GM21717 (cell line): ENCODE data around the gene C6orf132.

Experiments used
- ATAC-seq: cut with Tn5 transposase; IDR thresholded peaks from one replicate; pipeline ENCODE4 v1.9.1; 2021; ENCODE audit warnings: mild to moderate bottlenecking, moderate library complexity; ENCODE audit not compliant: unreplicated experiment

The C6orf132 gene

DNA sequence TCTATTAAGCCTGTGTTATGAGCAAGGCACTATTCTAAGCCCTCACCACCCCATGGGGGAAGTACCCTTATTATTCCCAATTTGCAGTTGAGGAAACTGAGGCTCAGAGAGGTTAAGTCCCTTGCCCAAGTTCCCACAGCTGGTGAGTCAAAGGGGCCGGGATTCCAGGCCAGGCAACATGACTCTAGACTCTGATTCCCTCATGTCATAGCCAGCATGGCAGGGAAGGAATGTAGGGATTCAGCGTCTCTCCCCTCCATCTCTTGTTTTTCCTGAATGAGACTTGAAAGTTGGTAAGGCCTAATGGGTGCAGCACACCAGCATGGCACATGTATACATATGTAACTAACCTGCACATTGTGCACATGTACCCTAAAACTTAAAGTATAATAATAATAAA, 6.7 kb downstream of the C6orf132 start:
- no peak for ATAC-seq

DNA sequence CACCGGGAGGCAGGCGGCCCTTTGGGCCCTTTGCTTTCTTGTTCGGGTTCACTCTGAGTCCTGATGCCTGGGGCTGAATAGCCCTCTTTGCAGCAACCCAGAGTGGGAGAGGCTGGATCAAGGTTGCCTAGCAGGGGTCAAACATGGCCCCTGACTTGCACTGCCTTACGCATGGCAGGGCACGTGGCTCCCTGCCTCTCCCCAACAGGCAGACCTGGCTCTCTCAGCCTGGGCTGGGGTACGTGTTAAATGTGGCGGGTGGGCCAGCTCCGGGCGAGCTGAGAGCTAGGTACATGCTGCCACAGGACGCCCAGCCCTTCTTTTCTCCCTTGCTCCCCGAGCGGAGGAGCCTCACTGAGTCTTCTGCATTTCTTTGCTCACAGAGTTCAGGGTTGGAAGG, 7.3 kb downstream of the C6orf132 start:
- no peak for ATAC-seq

DNA sequence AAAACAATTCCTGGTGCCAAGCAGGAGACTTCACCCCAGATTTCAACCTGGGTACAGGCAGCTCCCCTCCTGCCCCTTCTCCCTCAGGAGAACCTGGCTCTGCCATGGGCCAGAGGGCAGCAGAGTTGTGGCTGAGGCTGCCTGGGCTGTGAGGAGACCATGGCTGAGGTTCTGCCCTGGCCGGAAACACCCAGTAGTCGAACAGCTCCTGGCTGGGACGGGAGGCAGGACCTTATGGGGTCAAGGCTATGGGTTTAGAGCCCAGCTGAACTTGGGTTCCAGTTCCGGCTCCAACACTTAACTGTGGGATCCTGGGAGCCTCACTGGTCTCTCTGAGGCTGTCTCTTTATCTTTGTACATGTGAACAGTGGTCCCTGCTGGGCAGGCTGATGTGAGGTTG, 8.5 kb downstream of the C6orf132 start:
- ATAC-seq: no peak

GRCh38 chr6:42131531-42131930, 10.9 kb downstream of the C6orf132 start:
- no peak for ATAC-seq

- no peak for ATAC-seq
Observed at GRCh38 chr6:42129360-42129676, 13.1 kb downstream of the C6orf132 start.

- no peak for ATAC-seq
Observed at GRCh38 chr6:42128460-42129359, 13.7 kb downstream of the C6orf132 start.

DNA sequence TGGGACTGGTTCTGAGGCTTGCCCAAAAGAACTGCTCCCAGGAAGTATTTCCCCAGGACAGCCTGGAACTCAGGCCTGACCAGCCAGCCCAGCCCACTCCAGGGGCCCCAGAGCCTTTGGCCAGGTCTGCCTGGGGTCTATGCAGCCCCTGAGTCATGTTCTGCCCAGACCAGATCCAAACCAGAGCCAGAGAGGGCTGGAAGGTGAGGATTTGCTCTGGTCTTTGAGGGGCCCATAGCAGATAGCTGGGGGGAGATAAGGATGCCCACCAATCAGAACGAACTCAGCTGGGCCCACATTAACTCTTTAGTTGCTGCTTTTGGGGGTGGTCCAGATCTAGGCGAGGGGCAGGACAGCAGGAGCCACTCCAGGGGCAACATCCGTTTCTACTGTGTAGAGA, 16.8 kb downstream of the C6orf132 start:
- no peak for ATAC-seq

DNA sequence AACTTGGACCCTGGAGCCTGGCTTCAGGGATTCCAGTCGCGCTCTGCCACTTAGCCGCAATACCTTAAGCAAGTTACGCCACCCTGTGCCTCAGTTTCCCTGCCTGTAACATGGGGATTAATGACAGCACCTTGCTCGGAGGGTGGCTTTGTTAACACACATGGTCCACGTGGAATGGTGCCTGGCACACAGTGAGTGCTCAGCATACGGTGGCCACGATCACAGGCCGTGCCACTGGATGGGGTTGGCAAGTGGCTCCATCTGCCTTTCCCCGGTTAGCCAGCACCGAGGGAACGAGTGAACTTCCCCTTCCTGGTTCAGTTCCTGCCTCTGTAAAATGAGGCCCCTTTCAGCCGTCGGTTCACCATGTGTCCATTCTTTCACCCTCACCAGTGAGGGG, 17.2 kb downstream of the C6orf132 start:
- no peak for ATAC-seq

GRCh38 chr6:42124223-42124836, 18.1 kb downstream of the C6orf132 start:
- no peak for ATAC-seq

GRCh38 chr6:42123379-42124103, 18.9 kb downstream of the C6orf132 start:
- ATAC-seq: no peak

DNA sequence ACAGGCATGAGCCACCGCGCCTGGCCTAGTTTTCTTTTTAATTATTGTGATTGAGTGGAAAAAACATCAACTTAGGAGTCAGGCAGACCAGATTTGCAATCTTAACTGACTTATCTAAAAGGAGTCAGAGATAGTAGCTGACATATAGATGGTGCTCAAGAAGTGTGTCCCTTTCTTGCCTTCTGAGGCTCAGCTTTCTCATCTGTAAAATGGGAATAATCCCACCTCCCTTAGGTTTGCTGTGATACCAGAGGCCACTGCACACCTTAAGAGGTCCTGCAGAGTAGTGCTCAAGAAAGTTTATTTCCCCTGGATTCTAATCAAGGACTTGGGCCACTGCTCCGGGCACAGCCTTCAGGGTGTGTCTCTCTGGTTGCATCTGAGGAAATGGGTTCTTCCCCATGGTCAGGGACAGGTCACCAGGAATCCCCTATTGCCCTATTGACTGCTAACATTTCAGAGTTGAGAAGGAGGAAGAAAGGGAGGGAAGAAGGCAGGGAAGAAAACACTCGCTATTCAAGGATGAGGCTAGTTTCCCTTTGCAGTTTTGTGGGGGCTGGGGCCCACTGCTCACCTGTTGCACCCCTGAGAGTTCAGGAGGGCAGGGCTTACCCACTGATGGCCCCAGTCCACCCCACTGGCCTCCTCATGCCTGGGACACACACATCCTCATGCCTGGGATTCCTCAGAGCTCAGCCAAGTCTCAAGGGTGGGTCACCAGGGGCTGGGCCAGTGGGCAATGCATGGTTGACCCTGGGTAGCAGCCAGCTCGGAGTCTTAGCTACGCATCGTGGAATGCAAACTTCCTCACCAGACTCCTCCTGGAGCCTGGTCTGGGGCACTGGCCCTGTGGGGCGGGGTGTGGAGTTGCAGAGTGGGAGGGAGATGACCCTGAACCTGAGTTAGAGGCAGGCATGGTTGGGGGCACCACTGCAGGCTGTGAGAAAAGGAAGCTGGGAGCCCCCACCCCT, 21.2 kb downstream of the C6orf132 start:
- ATAC-seq: no peak

GRCh38 chr6:42118162-42119001, 24.0 kb downstream of the C6orf132 start:
- ATAC-seq: no peak

- ATAC-seq: no peak
Observed at GRCh38 chr6:42117843-42118161, 24.6 kb downstream of the C6orf132 start.

- no peak for ATAC-seq
Observed at GRCh38 chr6:42113936-42114636, 28.3 kb downstream of the C6orf132 start.

GRCh38 chr6:42112351-42112750, 30.1 kb downstream of the C6orf132 start:
- ATAC-seq: no peak

DNA sequence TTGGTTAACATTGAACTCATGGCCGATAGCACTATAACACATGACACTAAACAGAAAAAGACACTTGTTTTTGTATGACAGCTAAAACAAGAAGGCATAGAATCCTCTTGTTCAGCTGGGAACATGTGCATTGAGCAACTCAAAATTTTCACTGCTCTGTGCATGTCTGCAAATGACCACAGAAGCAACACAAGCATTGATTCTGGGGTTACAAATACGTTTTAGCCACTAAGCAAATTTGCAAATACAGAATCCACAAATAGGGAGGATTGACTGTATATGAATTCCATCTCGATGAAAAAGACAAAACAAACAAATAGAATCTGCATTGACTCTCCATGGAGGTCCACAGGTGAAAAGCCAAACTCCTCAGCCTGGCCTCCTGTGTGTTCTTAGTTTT, 31.7 kb downstream of the C6orf132 start:
- no peak for ATAC-seq

GRCh38 chr6:42108071-42108470, 34.3 kb downstream of the C6orf132 start:
- no peak for ATAC-seq

DNA sequence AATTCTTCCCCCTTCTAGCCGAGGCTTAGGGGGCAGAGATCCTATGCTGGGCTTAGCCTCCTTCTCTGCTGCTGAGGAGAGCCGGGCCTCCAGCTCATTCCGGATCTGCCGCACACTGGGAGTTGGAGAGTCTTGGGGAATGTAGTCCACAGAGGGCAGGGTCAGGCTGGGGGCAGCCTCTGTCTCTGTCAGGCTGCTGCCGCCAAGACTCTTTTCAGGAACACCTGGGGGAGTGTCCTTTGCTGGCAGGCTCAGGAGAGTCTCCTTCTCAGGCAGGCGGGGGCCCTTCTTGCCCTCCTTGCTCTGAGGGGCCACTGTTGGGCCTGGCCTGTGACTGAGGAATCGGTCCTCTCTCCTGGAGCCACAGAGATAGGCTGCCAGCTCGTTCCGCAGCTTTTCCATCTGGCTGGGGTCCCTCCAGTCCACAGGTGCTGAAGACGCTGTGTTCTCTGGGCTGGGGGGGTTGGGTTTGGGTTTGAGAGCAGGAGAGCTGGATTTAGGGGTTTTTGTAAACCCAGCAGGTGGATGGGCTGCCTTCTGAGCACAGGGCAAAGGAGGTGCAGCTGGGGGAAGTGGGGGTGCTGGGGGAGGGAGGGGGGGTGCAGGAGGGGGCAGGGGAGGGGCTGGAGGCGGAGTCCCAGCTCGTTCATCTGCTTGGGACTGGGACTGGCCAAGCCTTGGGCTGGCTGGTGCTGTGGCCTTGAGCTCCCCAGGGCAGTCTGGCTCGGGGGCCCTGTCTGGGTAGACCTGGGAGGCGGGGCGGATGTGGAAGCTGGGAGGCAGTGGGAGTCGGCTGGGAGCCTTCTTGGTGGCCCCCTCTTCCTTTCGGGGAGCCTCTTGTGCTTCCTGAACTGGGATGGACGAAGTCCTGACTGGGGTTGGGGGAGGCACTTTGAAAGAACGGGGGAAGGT, 36.1 kb downstream of the C6orf132 start:
- ATAC-seq: no peak
